Daoy (cell line): ENCODE data around the gene DSE. TPM values are rescaled to one million over a fixed set of nuclear protein-coding genes. Genes with fewer than 3 reads are reported as not detected.
"Not testable (repeated sequence)": the region's sequence is repeated elsewhere in the genome, so short reads cannot be mapped to it uniquely, and the experiment has no call there.

Experiments used
- DNase-seq: peaks from one replicate; pipeline ENCODE4 v3.0.0-alpha.2; 2015; ENCODE audit warnings: low read depth
- total RNA-seq: library from RNA; depleted of rRNA; stranded (reverse); fragments of >200 nt; shearing (Covaris generic); gene quantifications from 2 replicates; pipeline ENCODE4 v1.2.3, GENCODE V29; 2014; rRNA removed

DSE gene
- total RNA-seq: 29.5 and 42.6 TPM in 2 replicates

DNA sequence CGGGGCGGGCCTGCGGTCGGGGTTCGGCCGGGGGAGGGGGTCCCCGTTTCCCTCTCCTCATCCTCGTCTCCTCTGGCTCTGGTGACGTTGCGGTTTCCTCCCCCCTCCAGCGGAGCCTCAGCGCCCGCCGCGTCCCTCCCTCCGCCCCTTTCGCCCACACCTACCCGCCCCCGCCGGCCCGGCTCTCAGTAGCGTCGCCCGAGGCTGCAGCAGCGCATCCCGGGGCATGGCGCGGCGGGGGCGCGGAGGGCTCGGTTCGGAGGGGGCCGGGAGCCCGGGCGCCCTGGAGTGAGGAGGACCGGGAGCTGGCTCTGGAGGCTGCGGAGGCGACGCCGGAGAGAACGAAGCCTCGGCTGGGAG is at the start of gene DSE:
DSE (plus strand) TSS at position 188 of the 360 bp plus-strand sequence. CDS start 28,304 bp downstream, outside the sequence.
- DNase-seq: peak; percentile 82

- DNase-seq: not testable (repeated sequence)
Measured at GRCh38 chr6:116321933-116322332, 48.8 kb upstream of the DSE start.

DNA sequence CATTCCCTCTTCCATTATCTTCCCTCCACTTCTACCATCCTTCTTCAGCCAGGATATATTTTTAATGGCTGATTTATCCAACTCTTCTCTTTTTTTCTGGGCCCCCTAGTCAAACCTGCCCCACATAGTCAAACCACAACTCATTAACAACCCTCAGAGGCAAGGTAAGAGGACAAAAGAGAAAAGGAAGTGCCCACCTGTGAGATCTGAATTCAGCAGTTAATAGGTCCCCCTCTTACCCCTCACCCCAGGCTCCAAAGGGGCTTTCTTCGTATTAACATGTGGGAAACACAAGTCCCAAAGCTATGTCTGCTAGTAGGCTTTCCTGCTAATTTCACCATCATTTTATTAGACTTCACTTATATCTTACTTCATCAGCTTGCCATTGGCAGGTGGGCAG is 46.9 kb upstream of the DSE start:
- DNase-seq: no peak

DNA sequence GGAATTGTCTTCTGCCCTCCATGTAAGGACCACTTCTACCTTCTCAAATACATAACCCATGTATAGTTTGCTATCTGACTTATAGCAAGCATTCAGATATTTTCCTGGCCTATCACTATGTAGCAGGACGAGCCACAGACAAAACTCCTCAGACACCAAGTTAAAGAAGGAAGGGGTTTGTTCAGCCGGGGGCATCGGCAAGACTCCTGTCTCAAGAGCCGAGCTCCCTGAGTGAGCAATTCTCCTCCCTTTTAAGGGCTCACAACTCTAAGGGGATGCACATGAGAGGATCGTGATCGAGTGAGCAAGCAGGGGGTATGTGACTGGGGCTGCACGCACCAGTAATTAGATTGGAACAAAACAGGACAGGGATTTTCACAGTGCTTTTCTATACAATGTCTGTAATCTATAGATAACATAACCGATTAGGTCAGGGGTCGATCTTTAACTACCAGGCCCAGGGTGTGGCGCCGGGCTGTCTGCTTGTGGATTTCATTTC is 45.1 kb upstream of the DSE start:
- DNase-seq: not testable (repeated sequence)

GRCh38 chr6:116326181-116326671 is 44.5 kb upstream of the DSE start:
- no peak for DNase-seq

DNA sequence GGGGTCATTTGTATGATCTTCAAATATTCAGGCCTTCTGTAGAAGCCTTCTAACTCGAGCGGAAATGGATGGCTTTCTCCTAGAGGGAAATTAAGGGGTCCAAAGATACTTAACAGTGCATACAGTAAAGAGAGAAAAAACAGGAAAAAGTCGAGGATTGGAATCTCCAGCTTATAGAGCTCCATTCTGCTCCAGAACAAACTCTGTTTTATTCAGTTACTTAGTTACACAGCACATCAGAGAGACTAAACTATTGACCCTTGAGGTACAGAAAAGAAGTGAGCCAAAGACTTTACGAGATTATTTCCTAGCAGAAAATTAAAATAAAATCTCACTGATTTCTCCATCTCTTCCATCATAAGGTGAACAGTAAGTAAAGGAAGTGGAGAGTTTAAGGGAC is 43.8 kb upstream of the DSE start:
- no peak for DNase-seq

DNA sequence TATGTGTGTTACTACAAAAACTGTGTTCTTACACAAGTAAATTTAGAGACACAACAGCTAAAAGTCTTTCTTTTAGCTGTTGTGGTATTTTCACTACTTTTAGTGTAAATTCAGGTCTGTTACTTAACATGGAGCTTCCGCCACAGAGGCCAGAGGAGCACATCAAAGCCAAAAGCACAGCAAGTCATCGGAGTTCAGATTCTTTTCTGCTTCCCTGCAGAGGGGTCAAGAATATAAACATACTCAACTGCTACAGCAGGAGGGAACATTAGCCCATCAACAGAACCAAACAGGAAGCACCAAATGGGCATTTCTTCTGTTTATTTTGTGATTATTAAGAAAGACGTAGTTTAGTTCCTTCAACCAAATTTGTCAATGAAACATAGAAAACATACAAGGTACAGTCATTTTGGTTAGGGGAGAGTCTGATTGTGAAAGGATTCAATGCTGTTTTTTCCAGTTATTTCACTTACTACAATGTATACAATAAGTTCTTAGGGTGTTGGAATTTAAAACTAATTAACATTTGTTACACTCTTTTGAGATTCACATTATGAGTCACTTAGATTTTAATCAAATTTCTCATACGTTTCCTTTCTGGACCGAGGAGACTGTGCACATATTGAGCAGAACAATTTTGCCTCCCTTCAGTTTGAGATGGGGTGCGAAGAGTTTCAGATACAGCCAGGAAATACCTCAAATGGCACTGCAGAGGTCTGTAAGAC is 42.8 kb upstream of the DSE start:
- no peak for DNase-seq

- DNase-seq: no peak
Measured at GRCh38 chr6:116328528-116328903, 42.2 kb upstream of the DSE start.

GRCh38 chr6:116329156-116329555 is 41.6 kb upstream of the DSE start:
- DNase-seq: no peak

GRCh38 chr6:116330511-116330910 is 40.2 kb upstream of the DSE start:
- no peak for DNase-seq

DNA sequence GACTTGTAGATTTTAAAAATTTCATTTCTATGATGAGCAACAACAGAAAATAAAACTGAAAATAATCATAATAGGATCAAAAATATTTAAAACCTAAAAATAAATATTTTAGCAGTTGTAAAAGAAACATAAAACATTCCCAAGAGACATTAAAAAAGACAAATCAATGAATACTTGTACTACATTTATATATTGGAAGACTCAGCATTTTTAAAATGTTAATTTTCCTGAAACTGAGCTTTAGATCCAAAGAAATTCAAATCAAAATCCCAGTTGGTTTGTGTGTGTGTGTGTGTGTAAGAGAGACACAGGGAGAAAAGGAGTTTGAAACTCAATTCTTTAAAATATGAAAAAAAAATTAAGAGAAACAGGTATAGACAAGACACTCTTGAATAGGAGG is 38.7 kb upstream of the DSE start:
- no peak for DNase-seq

DNA sequence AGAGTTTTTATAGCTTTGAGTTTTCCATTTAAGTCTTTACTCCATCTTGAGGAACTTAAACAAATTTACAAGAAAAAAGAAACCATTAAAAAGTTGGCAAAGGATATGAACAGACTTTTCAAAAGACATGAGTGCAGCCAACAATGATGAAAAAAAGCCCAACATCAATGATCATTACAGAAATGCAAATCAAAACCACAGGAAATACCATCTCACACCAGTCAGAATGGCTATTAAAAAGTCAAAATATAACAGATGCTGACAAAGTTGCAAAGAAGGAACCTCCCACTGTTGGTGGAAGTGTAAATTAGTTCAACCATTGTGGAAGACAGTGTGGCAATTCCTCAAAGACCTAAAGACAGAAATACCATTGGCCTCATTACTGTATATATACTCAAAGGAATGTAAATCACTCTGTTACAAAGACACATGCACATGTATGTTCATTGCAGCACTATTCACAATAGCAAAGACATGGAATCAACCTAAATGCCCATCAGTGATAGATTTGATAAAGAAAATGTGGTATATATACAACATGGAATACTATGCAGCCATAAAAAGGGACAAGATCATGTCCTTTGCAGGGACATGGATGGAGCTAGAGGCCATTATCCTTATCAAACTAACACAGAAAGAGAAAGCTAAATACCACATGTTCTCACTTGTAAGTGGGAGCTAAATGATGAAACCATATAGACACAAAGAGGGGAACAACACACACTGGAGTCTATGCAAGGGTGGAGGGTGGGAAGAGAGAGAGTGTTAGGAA is 35.9 kb upstream of the DSE start:
- DNase-seq: not testable (repeated sequence)

- DNase-seq: no peak
Measured at GRCh38 chr6:116335612-116336215, 35.0 kb upstream of the DSE start.

GRCh38 chr6:116338943-116339342 is 31.8 kb upstream of the DSE start:
- no peak for DNase-seq

GRCh38 chr6:116340625-116341024 is 30.1 kb upstream of the DSE start:
- not testable (repeated sequence) for DNase-seq

- no peak for DNase-seq
Measured at GRCh38 chr6:116349216-116349615, 21.5 kb upstream of the DSE start.

- no peak for DNase-seq
Measured at GRCh38 chr6:116351101-116351500, 19.6 kb upstream of the DSE start.

DNA sequence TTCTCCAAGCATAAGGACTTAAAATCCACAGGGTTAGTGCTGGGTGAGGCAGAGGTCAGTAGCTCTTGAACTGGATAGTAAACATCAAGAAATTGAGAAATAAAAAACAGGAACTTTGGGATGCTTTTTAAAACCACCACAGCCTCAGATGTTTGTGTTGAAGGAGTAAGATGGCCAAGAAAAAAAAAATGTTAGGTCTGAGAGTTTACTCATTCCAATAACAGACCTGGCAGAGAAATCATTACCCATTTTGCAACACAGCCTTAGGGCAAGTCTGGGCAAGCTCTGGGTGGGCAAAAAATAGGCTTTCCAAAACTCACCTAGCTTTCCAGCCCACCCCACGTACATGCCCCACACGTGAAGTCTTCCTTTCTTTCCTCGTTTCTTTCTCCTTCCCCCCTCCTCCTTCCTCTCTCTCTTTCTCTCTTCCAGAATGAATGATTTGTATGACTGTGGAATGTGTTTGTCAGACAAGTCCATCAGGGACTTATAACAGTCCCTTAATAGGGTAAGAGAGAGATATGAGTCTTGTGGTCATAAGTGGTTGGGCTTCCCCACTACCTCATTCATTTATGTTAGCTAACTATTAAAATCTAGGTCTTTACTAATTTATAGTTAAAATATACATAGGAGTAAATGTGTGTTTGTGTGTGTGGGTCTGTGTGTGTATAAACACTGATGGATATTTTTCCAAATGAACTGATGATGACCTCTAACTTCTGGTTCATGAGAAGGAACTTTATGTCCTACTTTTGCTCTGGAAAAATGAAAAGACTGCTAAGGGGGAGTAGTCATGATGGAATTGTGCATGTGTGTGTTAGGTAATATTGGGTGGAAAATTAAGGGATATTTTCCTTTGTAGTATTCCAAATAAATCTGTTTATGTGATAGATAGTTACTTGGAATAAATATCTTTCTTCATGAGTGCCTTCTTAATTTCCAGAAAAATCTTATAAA is 18.0 kb upstream of the DSE start:
- no peak for DNase-seq

GRCh38 chr6:116354236-116354635 is 16.5 kb upstream of the DSE start:
- no peak for DNase-seq

- no peak for DNase-seq
Measured at GRCh38 chr6:116355796-116356195, 15.0 kb upstream of the DSE start.

- no peak for DNase-seq
Measured at GRCh38 chr6:116359131-116359530, 11.6 kb upstream of the DSE start.
